Measurements from ENCODE around the gene RTKN2. TPM values are rescaled to one million over a fixed set of nuclear protein-coding genes. Genes with fewer than 3 reads are reported as not detected.

Gene RTKN2
- total and polyA plus RNA-seq, 2 experiments from 2014 or later, result 0.68 to 6.6 TPM

- Histone ChIP-seq H3K79me2 (no peaks in the 10 kb centered on the region), H3K4me3 (no peak overlapping the region), H3K9me2 (replicated peaks; ENCODE audit: insufficient read depth) (no peaks in the 10 kb centered on the region), H3K27ac (no peak overlapping the region), H3K4me1 (ENCODE audit: insufficient read depth) (no peaks in the 10 kb centered on the region), H4K20me1 (ENCODE audit: insufficient read depth, poor library complexity, severe bottlenecking) (no peaks in the 10 kb centered on the region), H3K4me2 (no peak overlapping the region), H3K9me3 (ENCODE audit: low read depth) (no peaks in the 10 kb centered on the region), H3K36me3 (replicated peaks; ENCODE audit: insufficient read depth, low read depth) (no peaks in the 10 kb centered on the region), H3K27me3 (no peaks in the 10 kb centered on the region), H2AFZ (no peak overlapping the region)
- 79% methylated on average over 6 of the region's 6 CpGs for WGBS (ENCODE audit: low lambda C conversion rate, missing lambda C conversion rate)
- no peak for DNase-seq (ENCODE audit: low spot score)
- TF ChIP-seq EZH2phosphoT487 (IDR thresholded peaks at IDR 0.05; ENCODE audit: low read depth, severe bottlenecking, unreplicated experiment) (no peak), CTCF (IDR thresholded peaks at IDR 0.05; ENCODE audit: poor library complexity) (no peak), EZH2 (IDR thresholded peaks at IDR 0.05; ENCODE audit: borderline replicate concordance) (no peak)
These were observed 51.0 kb downstream of the RTKN2 start for GRCh38 chr10:62217683-62218082.

- no peak for DNase-seq (ENCODE audit: low spot score)
- Histone ChIP-seq H3K4me3 (no peak overlapping the region), H3K36me3 (replicated peaks; ENCODE audit: insufficient read depth, low read depth) (no peaks in the 10 kb centered on the region), H2AFZ (no peak overlapping the region), H3K4me2 (no peak overlapping the region), H3K9me3 (ENCODE audit: low read depth) (no peaks in the 10 kb centered on the region), H3K27ac (no peak overlapping the region), H3K27me3 (no peaks in the 10 kb centered on the region), H3K79me2 (no peaks in the 10 kb centered on the region), H4K20me1 (ENCODE audit: insufficient read depth, poor library complexity, severe bottlenecking) (no peaks in the 10 kb centered on the region), H3K9me2 (replicated peaks; ENCODE audit: insufficient read depth) (no peaks in the 10 kb centered on the region), H3K4me1 (ENCODE audit: insufficient read depth) (no peaks in the 10 kb centered on the region)
- TF ChIP-seq EZH2phosphoT487 (IDR thresholded peaks at IDR 0.05; ENCODE audit: low read depth, severe bottlenecking, unreplicated experiment) (no peak), CTCF (IDR thresholded peaks at IDR 0.05; ENCODE audit: poor library complexity) (no peak)
- WGBS (ENCODE audit: low lambda C conversion rate, missing lambda C conversion rate), result 72% methylated on average over 3 of the region's 3 CpGs
These were observed 54.2 kb downstream of the RTKN2 start for GRCh38 chr10:62214364-62214874.

DNA sequence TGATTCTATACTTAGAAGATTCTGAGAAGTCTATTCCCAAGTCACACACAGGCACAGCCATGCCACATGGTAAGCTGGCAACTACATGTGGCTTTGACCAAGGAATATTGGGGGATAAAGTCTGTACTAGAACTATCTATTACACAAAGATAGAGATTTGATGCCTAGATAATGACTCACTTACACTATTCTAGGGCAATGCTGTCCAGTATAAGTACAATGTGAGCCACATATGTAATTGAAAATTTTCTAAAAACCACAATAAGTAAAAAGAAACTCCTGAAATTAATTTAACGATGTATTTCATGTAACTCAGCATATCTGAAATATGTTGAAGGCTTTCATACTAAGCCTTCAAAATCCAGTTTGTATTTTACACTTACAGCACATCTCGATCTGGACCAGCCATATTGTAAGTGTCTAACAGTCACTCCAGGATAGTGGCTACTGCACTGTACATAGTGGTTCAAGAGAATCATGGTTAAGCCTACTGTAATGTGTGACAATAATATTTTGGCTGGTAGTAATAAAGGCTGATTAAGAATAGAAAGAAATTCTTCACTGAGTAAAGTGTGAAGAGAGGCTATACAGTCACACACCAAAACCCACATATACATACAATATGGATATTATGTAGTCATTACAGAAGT, 62.8 kb downstream of the RTKN2 start:
- TF ChIP-seq EZH2phosphoT487 (IDR thresholded peaks at IDR 0.05; ENCODE audit: low read depth, severe bottlenecking, unreplicated experiment), result no peak
- no peak for TF ChIP-seq CTCF (IDR thresholded peaks at IDR 0.05; ENCODE audit: poor library complexity)
- no peak for TF ChIP-seq EZH2 (IDR thresholded peaks at IDR 0.05; ENCODE audit: borderline replicate concordance)
- Histone ChIP-seq H3K79me2 (no peaks in the 10 kb centered on the region), H3K4me3 (no peak overlapping the region), H4K20me1 (ENCODE audit: insufficient read depth, poor library complexity, severe bottlenecking) (no peaks in the 10 kb centered on the region), H3K9me2 (replicated peaks; ENCODE audit: insufficient read depth) (no peaks in the 10 kb centered on the region), H3K27me3 (no peaks in the 10 kb centered on the region), H3K4me2 (no peak overlapping the region), H3K9me3 (ENCODE audit: low read depth) (no peaks in the 10 kb centered on the region), H3K4me1 (ENCODE audit: insufficient read depth) (no peaks in the 10 kb centered on the region), H3K36me3 (replicated peaks; ENCODE audit: insufficient read depth, low read depth) (no peaks in the 10 kb centered on the region), H3K27ac (no peak overlapping the region), H2AFZ (no peak overlapping the region)
- 97% methylated on average over 2 of the region's 2 CpGs for WGBS (ENCODE audit: low lambda C conversion rate, missing lambda C conversion rate)
- DNase-seq (ENCODE audit: low spot score), result no peak

All from hepatocyte (in vitro differentiated cells).